GM19023 (cell line): Measurements from ENCODE around the gene MC4R.

ENCODE experiments used
- ATAC-seq: cut with Tn5 transposase; IDR thresholded peaks from one replicate; pipeline ENCODE4 v1.9.1; 2021; ENCODE audit warnings: mild to moderate bottlenecking, moderate library complexity; ENCODE audit not compliant: unreplicated experiment

MC4R gene

GRCh38 chr18:60329131-60329530 is 43.4 kb downstream of the MC4R start:
- ATAC-seq = no peak

- no peak for ATAC-seq
These were observed 44.7 kb downstream of the MC4R start for GRCh38 chr18:60327880-60328279.

DNA sequence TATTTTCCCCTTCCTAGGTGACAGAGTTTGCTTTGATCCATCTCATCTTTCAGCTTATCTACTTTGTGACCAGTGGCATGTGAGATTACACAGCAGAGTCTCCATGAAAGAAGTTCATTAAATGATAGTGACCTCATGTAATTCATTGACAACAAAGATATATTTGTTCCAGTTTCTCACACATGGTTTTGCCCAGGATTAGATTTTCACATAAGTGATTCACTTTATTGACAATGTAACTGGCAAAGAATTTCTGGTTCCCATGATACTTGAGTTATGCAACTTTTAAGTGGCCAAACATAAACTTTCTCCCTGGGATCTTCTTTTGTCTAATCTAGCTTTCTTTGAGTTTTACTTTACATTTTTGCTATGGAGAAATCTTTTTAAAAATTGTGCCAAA is 50.0 kb downstream of the MC4R start:
- ATAC-seq = no peak
